DOHH2 (cell line): ENCODE data around the gene RNF4.

ENCODE experiments used
- CTCF ChIP-seq: fragments of 200-600 bp; sonication (generic); IDR thresholded peaks from one replicate; pipeline ENCODE4 v1.5.1; 2014; ENCODE audit warnings: antibody characterized with exemption, mild to moderate bottlenecking, low read depth, low read length; ENCODE audit not compliant: poor library complexity, severe bottlenecking
- EZH2phosphoT487 ChIP-seq: fragments of 200-600 bp; sonication (generic); IDR thresholded peaks from 2 replicates; pipeline ENCODE4 v1.6.1; 2017; ENCODE audit warnings: borderline replicate concordance, mild to moderate bottlenecking, antibody characterized with exemption, low read length, moderate library complexity, mixed read lengths

GRCh38 chr4:2468456-2469191 lies at the start of gene RNF4:
- TF ChIP-seq CTCF (no peak), EZH2phosphoT487 (no peak)
